AG04449 (cell line): ENCODE results near the gene BRF1.

Experiments
- CTCF ChIA-PET: fragments of 350-600 bp; formaldehyde crosslinking; extraction: SDS; loops from one replicate; lab custom pipeline; 2021; ENCODE audit warnings: antibody characterized with exemption; lab: Yijun Ruan, JAX
- POLR2A ChIA-PET: fragments of 400-600, 350-600 bp; formaldehyde crosslinking; extraction: SDS; loops from one replicate; lab custom pipeline; 2020; ENCODE audit warnings: antibody characterized with exemption, inconsistent platforms; lab: Yijun Ruan, JAX
- DNase-seq: peaks from one replicate; pipeline ENCODE4 v3.0.0-alpha.2; 2010; ENCODE audit warnings: low read depth, low spot score
- H3K4me3 ChIP-seq: 2 replicates; pipeline ENCODE4 v1.5.1; 2011; ENCODE audit warnings: low read depth, mild to moderate bottlenecking, control low read depth, low read length
- TF ChIP-seq, protein P1 (sequence below): IDR thresholded peaks from one replicate; pipeline ENCODE4 v1.5.1; 2011; ENCODE audit warnings: mild to moderate bottlenecking, moderate library complexity, low read length, control low read depth, inconsistent platforms; ENCODE audit not compliant: insufficient read depth; ENCODE audit errors: missing control alignments

The BRF1 gene

DNA sequence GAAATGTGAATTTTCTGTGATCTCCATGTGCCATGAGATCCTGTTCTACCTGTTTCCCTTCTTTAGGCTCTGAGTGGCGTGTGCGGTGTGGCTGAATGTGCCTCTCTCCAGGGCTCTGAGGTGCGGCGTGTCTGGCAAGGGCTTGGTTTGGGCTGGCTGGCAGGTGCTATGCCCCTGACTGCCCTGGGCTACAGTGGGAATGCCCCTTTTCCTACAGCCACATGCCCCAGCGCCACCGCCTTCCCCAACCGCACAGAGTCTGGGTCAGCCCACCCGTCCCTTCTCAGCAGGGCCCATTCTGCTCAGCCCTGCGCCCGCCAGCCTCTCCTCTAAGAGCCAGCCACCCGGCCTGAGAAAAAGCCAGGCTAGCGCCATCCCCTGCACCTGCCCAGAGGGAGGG lies 27.7 kb downstream of the BRF1 start:
- no peak overlapping the region for H3K4me3 ChIP-seq
- DNase-seq: no peak
- ChIA-PET CTCF (no interaction called here), POLR2A (no interaction called here)
- TF ChIP-seq, protein P1, sequence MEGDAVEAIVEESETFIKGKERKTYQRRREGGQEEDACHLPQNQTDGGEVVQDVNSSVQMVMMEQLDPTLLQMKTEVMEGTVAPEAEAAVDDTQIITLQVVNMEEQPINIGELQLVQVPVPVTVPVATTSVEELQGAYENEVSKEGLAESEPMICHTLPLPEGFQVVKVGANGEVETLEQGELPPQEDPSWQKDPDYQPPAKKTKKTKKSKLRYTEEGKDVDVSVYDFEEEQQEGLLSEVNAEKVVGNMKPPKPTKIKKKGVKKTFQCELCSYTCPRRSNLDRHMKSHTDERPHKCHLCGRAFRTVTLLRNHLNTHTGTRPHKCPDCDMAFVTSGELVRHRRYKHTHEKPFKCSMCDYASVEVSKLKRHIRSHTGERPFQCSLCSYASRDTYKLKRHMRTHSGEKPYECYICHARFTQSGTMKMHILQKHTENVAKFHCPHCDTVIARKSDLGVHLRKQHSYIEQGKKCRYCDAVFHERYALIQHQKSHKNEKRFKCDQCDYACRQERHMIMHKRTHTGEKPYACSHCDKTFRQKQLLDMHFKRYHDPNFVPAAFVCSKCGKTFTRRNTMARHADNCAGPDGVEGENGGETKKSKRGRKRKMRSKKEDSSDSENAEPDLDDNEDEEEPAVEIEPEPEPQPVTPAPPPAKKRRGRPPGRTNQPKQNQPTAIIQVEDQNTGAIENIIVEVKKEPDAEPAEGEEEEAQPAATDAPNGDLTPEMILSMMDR: no peak

DNA sequence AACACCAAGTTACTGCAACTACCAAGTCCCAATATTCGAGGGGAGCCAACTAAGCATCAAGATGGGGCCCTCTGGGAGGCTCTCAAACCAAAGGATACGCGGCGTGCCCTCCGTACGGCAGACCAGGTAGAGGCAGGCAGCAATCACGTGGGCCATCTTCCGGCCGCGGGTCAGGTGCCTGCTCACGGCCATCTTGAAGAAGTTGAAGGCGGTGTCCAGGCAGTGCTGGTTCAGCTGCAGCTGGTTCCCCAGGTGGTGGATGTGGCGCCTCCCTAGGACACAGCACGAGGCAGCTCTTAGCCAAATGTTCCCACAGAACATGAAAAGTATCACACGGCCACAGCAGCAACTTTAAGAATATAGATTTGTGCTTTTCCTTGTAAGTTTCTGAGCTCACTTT lies 28.2 kb downstream of the BRF1 start:
- DNase-seq: no peak
- ChIA-PET POLR2A (no interaction called here), CTCF (interaction anchor here (1.0 to 1.3 kb wide), 2 partner anchors 9 to 71 kb away, joined by 3 to 4 read pairs; no protein-coding TSS in a partner anchor)
- no peak overlapping the region for H3K4me3 ChIP-seq
- TF ChIP-seq, protein P1: no peak

DNA sequence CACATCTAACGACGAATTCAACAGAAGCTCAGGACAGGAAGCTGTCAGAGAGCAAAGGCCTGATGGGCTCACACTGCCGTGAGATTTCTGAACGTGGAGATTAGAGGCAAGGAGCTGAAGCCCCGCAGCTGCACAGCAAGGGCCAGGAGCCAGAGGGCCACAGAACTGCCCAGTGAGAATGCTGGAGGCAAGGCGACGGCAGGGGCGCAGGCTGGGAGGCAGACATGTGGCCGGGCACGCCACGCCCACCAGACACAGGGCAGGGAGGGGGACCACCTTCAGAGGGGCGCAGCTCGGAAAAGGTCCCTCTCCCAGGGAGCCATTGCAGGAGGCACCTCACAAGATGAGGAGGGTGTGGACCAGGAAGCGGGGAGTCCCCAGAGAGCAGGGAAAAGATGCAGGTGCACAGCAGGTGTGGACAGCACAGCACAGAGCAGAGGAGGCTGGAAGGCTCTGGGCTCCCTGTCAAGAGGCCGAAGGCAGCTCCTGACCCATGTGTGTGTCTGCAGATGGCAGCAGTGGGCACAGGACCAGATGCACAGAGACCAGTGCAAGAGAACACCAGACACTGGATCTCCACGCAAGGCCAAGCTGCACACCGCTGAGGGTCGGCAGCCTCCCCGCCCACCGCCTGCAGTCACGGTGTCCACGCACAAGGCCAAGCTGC lies 29.4 kb downstream of the BRF1 start:
- CTCF ChIA-PET: interaction anchor here (1.3 to 1.5 kb wide), 2 partner anchors 10 to 14 kb away, joined by 3 to 4 read pairs; no protein-coding TSS in a partner anchor
- DNase-seq: no peak
- TF ChIP-seq, protein P1: no peak
- H3K4me3 ChIP-seq: no peak overlapping the region
- POLR2A ChIA-PET: no interaction called here

DNA sequence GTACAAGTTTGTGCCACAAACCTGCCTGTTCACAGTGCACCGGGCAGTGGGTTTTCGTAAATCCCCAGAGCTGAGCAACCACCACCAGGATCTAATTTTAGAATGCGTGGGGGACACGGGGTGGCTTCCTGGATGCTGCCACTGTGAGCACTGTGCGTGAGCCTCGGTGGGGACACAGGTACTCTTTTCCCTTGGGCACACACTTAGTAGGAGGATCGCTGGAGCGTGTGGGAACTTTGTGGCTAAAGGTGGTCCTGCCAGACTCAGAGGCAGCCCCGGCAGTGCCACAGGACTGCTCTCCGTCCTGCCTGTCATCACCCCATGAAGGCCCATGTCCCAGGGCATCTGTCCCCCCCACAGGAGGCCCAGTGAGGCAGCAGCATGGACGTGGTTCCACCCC lies 31.4 kb downstream of the BRF1 start:
- ChIA-PET CTCF (interaction anchor here (1.0 to 2.2 kb wide), 3 partner anchors 11 to 179 kb away, joined by 3 to 6 read pairs (median 5); no protein-coding TSS in a partner anchor), POLR2A (no interaction called here)
- DNase-seq: no peak
- no peak overlapping the region for H3K4me3 ChIP-seq
- TF ChIP-seq, protein P1: no peak

DNA sequence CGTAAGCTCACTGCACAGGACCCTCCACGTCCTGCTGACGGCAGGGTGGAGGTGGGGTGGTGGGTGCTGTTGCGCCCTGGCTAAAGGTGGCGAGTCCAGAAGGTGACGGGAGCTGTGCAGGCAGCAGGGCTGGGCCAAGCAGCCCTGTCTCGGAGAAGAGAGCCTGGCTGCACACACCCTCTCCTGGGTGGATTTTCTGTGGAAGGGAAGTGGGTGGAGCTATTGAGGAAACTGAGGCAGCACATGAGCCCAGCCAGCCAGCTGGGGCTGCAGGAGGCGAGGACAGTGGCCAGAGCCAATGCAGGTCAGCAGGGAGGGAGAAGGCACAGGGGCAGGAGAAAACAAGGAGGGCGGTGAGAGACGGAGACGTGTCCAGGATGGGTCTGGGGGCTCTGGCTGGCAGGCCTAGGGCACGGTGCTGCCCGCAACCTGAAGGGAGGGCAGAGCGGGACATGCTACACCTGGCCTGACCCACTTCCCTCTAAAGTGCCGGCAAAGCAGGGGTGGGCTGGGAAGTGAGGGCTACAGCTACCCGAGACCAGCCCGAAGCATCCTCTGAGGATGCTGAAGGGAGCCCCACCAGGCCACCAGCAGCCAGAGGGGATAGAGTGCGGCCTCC lies 32.0 kb downstream of the BRF1 start:
- H3K4me3 ChIP-seq: no peak overlapping the region
- TF ChIP-seq, protein P1: no peak
- DNase-seq: no peak
- POLR2A ChIA-PET: no interaction called here
- CTCF ChIA-PET: interaction anchor here (1.0 to 2.2 kb wide), 3 partner anchors 11 to 178 kb away, joined by 3 to 6 read pairs (median 5); no protein-coding TSS in a partner anchor
